ENCODE measurements around the gene RAB11FIP4. TPM values are rescaled to one million over a fixed set of nuclear protein-coding genes. Genes with fewer than 3 reads are reported as not detected.

The RAB11FIP4 gene
- total and polyA plus RNA-seq, 2 experiments from 2014 or later = 0.22 to 0.40 TPM

DNA sequence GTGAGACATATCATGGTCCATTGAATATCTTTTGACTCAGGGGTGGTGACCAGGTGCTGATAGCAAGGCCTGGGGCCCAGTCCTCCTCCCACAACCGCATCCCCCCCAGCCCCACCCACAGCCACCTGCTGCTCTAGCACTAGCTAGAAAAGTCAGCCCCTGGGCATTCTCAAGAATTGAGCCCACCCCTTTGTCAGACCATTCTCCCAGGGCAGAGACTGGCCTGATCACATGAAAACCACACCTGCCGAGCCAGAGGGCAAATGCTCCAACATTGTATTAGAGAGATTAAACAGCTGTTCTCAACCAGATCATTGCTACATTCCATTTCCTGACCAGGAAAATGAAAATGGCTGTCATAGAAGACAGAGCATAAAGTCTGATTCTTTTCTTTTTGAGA, 62.4 kb downstream of the RAB11FIP4 start:
- no peak overlapping the region for H3K9ac ChIP-seq
- DNase-seq = no peak

GRCh38 chr17:31456814-31457213, 65.3 kb downstream of the RAB11FIP4 start:
- WGBS, 2 experiments (ENCODE audit: low coverage in 1 of 2, low lambda C conversion rate in 2 of 2, missing lambda C conversion rate in 2 of 2) = 75 to 76% methylated on average over 5 of the region's 5 CpGs
- Histone ChIP-seq H3K36me3 (ENCODE audit: low read depth) (no peaks in the 10 kb centered on the region), H3K9me2 (ENCODE audit: insufficient read depth) (no peaks in the 10 kb centered on the region), H3F3A (ENCODE audit: insufficient read depth) (no peaks in the 10 kb centered on the region), H3K4me3 (no peak overlapping the region), H4K20me1 (ENCODE audit: insufficient read depth) (no peaks in the 10 kb centered on the region), H3K9me3 (ENCODE audit: low read depth) (no peaks in the 10 kb centered on the region), H3K9ac (no peak overlapping the region), H3K4me1 (ENCODE audit: insufficient read depth) (no peaks in the 10 kb centered on the region), H3K4me2 (ENCODE audit: unreplicated experiment) (no peak overlapping the region), H3K27me3 (replicated peaks; ENCODE audit: insufficient read depth) (peaks cover 8% of the 10 kb centered on the region), H3K27ac (no peak overlapping the region), H2AFZ (no peak overlapping the region), H3K79me2 (ENCODE audit: insufficient read depth) (no peaks in the 10 kb centered on the region)
- TF ChIP-seq EZH2phosphoT487 (IDR thresholded peaks at IDR 0.05; ENCODE audit: insufficient read depth, low read depth) = no peak
- TF ChIP-seq EZH2 (IDR thresholded peaks at IDR 0.05; ENCODE audit: insufficient read depth, poor library complexity, severe bottlenecking) = no peak
- in situ Hi-C loops (cut with MboI) = no loop called here
- no peak for DNase-seq

More for the DNA sequence above, 62.4 kb downstream of the RAB11FIP4 start:
- H3K79me2 ChIP-seq (ENCODE audit: insufficient read depth) = no peaks in the 10 kb centered on the region
- no peak for TF ChIP-seq EZH2 (IDR thresholded peaks at IDR 0.05; ENCODE audit: insufficient read depth, poor library complexity, severe bottlenecking)
- no peak for TF ChIP-seq EZH2phosphoT487 (IDR thresholded peaks at IDR 0.05; ENCODE audit: insufficient read depth, low read depth)
- peaks cover 7% of the 10 kb centered on the region for H3K27me3 ChIP-seq (replicated peaks; ENCODE audit: insufficient read depth)
- H3K36me3 ChIP-seq (ENCODE audit: low read depth) = no peaks in the 10 kb centered on the region
- H4K20me1 ChIP-seq (ENCODE audit: insufficient read depth) = no peaks in the 10 kb centered on the region
- H3K9me2 ChIP-seq (ENCODE audit: insufficient read depth) = no peaks in the 10 kb centered on the region
- 80 to 93% methylated on average over 2 of the region's 2 CpGs for WGBS, 2 experiments (ENCODE audit: low coverage in 1 of 2, low lambda C conversion rate in 2 of 2, missing lambda C conversion rate in 2 of 2)
- no peak overlapping the region for H2AFZ ChIP-seq
- in situ Hi-C loops (cut with MboI) = no loop called here
- no peak overlapping the region for H3K4me3 ChIP-seq
- H3K4me1 ChIP-seq (ENCODE audit: insufficient read depth) = no peaks in the 10 kb centered on the region
- no peaks in the 10 kb centered on the region for H3K9me3 ChIP-seq (ENCODE audit: low read depth)
- H3K4me2 ChIP-seq (ENCODE audit: unreplicated experiment) = no peak overlapping the region
- H3K27ac ChIP-seq = no peak overlapping the region
- H3F3A ChIP-seq (ENCODE audit: insufficient read depth) = no peaks in the 10 kb centered on the region

GRCh38 chr17:31457391-31458234, 66.1 kb downstream of the RAB11FIP4 start:
- in situ Hi-C loops (cut with MboI) = no loop called here
- H3K9ac ChIP-seq = no peak overlapping the region
- H3K27ac ChIP-seq = no peak overlapping the region
- TF ChIP-seq EZH2phosphoT487 (IDR thresholded peaks at IDR 0.05; ENCODE audit: insufficient read depth, low read depth) (no peak), EZH2 (IDR thresholded peaks at IDR 0.05; ENCODE audit: insufficient read depth, poor library complexity, severe bottlenecking) (no peak)
- H3K4me3 ChIP-seq = no peak overlapping the region
- H4K20me1 ChIP-seq (ENCODE audit: insufficient read depth) = no peaks in the 10 kb centered on the region
- peaks cover 12% of the 10 kb centered on the region for H3K27me3 ChIP-seq (replicated peaks; ENCODE audit: insufficient read depth)
- no peak overlapping the region for H2AFZ ChIP-seq
- H3K4me1 ChIP-seq (ENCODE audit: insufficient read depth) = no peaks in the 10 kb centered on the region
- no peaks in the 10 kb centered on the region for H3K9me2 ChIP-seq (ENCODE audit: insufficient read depth)
- H3F3A ChIP-seq (ENCODE audit: insufficient read depth) = no peaks in the 10 kb centered on the region
- no peak for DNase-seq
- no peak overlapping the region for H3K4me2 ChIP-seq (ENCODE audit: unreplicated experiment)
- 51 to 60% methylated on average over 8 to 10 of the region's 10 CpGs for WGBS, 2 experiments (ENCODE audit: low coverage in 1 of 2, low lambda C conversion rate in 2 of 2, missing lambda C conversion rate in 2 of 2)
- no peaks in the 10 kb centered on the region for H3K9me3 ChIP-seq (ENCODE audit: low read depth)
- no peaks in the 10 kb centered on the region for H3K36me3 ChIP-seq (ENCODE audit: low read depth)
- no peaks in the 10 kb centered on the region for H3K79me2 ChIP-seq (ENCODE audit: insufficient read depth)

DNA sequence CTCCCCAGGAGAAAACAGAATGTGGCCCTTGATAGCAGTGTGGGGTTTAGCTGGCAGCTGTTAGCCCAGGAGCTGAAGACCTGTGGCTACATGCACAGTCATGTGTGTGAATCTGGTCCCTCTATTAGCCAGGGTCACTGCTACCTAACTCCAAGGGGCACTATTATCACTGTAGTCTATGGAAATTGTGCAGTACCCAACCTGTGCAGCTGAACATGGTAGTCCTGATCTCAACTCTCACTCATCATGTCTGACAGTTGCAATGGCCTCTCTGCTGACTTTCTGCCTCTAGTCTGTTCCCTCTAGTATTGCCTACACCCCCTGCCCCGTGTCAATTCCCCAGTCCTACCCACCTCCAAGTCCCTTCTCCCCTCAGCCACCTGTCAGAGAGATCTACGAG, 67.4 kb downstream of the RAB11FIP4 start:
- WGBS, 2 experiments (ENCODE audit: low coverage in 1 of 2, low lambda C conversion rate in 2 of 2, missing lambda C conversion rate in 2 of 2) = 34 to 49% methylated on average over 2 of the region's 2 CpGs
- Histone ChIP-seq H3K4me2 (ENCODE audit: unreplicated experiment) (no peak overlapping the region), H3K9me3 (ENCODE audit: low read depth) (no peaks in the 10 kb centered on the region), H3K27ac (no peak overlapping the region), H3K27me3 (replicated peaks; ENCODE audit: insufficient read depth) (peaks cover 12% of the 10 kb centered on the region), H3K79me2 (ENCODE audit: insufficient read depth) (no peaks in the 10 kb centered on the region), H3K9ac (no peak overlapping the region), H4K20me1 (ENCODE audit: insufficient read depth) (no peaks in the 10 kb centered on the region), H3F3A (ENCODE audit: insufficient read depth) (no peaks in the 10 kb centered on the region), H2AFZ (no peak overlapping the region), H3K9me2 (ENCODE audit: insufficient read depth) (no peaks in the 10 kb centered on the region), H3K36me3 (ENCODE audit: low read depth) (no peaks in the 10 kb centered on the region), H3K4me1 (ENCODE audit: insufficient read depth) (no peaks in the 10 kb centered on the region), H3K4me3 (no peak overlapping the region)
- DNase-seq = no peak
- in situ Hi-C loops (cut with MboI) = no loop called here
- TF ChIP-seq EZH2phosphoT487 (IDR thresholded peaks at IDR 0.05; ENCODE audit: insufficient read depth, low read depth) (no peak), EZH2 (IDR thresholded peaks at IDR 0.05; ENCODE audit: insufficient read depth, poor library complexity, severe bottlenecking) (no peak)
